GM21390 (cell line): ENCODE measurements around the gene TULP4.
"Not testable (repeated sequence)": the region's sequence is repeated elsewhere in the genome, so short reads cannot be mapped to it uniquely, and the experiment has no call there.

ENCODE experiments used
- ATAC-seq: cut with Tn5 transposase; IDR thresholded peaks from one replicate; pipeline ENCODE4 v1.9.1; 2021; ENCODE audit not compliant: unreplicated experiment

Gene TULP4

DNA sequence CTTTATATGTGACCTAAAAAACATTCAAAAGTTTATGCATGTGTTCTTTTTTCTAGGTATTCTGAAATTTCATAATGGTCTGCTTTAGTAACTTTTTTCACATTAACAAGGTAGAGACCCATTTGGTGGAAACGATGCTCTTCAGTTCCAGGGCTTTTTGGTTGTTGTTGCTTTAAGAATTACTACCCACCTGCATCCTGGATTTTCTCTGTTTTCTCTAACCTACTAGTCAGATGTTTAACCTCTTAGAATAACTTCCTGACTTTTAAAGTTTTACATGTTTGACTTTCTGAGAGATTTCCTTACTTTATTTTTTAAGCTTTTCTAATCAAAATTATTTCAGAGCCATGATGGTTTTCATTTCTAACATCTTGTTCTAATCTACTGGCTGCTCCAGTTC is 14.9 kb downstream of the TULP4 start:
- no peak for ATAC-seq

DNA sequence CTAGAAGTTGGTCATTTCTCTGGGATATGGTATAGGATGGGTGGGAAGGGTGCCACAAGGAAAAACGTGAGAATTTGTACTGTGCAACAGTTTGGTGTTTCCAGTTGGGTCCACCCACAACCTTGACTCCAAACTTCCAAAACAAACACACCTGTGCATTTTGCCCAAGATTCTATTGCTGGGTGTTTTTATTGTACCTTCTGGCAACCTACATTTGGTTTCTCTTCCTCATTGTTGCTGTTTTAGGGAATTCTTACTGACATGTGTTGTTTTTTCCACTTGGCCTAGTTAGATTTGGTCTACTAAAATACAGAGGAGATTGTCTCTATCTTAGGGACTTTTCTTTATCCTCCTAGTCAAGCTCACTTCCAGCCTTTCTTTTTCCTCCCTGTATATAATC is 16.7 kb downstream of the TULP4 start:
- ATAC-seq: no peak

DNA sequence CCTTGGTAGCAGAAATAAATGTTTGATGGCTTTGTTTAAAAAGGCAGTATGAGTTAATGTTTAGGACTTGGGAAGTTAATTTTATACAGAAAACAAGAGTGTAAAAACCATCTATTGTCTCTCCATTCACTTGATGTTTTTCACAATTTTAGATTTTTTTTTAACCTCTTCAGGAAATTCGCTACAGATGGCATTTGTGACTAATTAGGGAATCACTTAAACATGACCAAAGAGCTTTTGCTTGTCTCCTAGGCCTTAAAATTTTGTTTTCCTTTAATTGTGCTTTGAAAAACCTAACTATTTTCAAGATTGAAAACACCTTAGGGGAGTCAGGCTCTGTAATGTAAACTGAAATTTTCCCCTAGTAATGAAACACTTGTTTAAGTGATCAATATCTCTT is 17.3 kb downstream of the TULP4 start:
- ATAC-seq: no peak

DNA sequence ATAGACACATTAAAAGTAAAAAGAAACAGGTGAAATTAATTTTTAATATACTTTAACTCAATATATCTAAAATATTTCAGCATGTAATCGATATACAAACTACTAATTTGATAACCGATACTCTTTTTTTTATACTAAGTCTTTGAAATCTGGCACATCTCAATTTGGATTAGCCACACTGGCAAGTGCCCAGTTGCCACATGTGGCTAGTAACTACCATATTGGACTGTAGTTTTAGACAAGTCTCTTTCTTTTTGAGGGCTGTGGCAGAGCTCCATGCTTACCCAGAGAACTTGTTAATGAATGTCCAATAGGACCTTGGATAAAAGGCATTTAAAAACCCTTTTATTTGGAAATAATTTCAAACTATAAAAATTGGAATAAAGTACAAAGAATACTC is 17.8 kb downstream of the TULP4 start:
- no peak for ATAC-seq

DNA sequence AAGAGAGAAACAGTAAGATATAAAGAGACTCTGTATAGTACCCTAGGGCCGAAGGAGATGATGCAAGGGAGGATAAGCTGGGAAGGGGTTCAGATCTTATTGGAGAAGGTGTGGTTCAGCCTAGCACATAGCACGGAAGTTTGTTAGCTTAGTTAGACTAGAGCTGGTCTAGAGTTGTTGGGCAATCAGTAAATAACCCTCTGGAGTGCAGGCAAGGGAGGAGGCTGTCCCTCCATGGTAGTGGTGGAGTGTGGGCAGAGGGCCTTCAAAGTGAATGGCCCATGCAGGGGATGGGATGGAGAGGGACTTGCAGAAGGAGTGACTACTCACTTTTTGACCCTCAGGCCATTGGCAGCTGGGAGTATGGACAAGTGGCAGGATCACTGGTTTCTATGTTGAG is 20.0 kb downstream of the TULP4 start:
- no peak for ATAC-seq

DNA sequence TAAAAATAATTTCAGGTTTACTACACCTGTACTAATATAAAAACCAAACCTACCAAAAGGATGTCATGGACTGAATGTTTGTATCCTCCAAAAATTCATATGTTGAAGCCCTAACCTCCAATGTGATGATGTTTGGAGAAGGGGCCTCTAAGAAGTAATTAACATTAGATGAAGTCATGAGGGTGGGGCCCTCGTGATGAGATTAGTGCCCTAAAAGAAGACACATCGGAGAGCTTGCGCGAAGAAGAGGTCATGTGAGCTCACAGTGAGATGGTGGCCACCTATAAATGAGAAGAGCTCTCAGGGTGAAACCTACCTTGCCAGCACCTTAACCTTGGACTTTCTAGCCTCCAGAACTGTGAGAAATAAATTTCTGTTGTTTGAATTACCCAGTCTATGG is 20.8 kb downstream of the TULP4 start:
- ATAC-seq: no peak

DNA sequence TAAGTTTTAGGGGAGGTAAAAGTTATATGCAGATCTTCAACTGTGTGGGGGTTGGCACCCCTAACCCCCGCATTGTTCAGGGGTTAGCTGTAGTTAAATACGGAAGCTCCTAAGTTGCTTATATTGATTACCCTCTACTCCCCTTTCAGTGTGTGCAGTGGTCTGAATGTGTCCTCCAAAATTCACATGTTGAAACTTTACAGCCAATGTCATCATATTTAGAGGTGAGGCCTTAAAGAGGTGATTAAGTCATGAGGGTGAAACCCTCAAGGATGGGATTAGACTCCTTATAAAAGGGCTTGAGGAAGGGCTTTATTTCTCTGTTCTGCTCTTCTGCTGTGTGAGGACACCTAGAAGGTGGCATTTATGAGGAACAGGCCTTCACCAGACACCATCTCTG is 22.3 kb downstream of the TULP4 start:
- no peak for ATAC-seq

- no peak for ATAC-seq
Observed at GRCh38 chr6:158337332-158337731, 25.1 kb downstream of the TULP4 start.

DNA sequence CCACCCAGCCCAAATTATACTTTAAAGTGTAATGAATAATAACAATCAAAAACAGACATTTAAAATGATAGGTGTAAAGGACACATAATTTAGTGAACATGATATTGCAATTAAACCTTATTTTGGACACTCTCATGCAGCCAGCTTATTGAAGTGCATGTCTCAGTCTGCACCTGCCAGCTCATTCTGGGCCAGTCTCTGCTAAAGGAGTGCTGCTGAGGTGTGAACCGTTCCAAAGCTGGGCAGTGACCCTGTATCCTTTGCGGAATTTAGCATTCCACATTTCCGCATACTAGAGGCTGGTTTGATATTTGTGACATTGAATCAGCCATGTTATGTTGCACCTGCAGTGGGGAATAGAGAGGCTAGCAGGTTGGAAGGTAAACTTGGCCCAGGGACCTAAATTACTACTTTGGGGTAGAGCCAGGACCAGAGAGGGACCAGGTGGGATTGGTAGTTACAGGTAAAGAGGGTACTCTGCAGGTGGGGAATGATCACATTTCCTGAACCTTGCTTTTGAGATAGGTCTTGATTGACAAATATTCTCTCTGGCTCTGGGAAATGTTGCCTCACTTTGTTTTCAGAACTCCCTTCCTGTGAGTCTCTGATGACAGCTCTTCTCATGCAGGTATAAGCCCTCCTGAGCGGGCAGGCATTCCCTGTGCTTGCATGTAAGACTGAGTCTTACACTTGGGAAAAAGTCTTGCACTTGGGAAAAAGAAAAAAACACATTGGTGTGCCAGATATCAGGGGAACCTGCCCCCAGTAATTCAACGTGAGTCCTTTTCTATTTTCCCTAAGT is 26.2 kb downstream of the TULP4 start:
- no peak for ATAC-seq

GRCh38 chr6:158339197-158339596 is 26.9 kb downstream of the TULP4 start:
- not testable (repeated sequence) for ATAC-seq

GRCh38 chr6:158340252-158340651 is 28.0 kb downstream of the TULP4 start:
- no peak for ATAC-seq

- ATAC-seq: peak; percentile 77
Observed at GRCh38 chr6:158344534-158344933, 32.3 kb downstream of the TULP4 start.

DNA sequence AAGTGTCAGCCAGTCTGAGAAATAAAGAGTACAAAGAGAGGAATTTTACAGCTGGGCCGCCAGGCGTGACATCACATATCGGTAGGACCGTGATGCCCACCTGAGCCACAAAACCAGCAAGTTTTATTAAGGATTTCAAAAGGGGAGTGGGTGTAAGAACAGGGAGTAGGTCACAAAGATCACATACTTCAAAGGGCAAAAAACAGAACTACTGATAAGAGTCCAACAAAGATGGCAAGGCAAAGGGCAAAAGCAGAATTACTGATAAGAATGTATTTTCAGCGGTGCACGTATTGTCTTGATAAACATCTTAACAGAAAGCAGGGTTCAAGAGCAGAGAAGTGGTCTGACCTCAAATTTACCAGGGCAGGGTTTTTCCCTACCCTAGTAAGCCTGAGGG is 33.2 kb downstream of the TULP4 start:
- not testable (repeated sequence) for ATAC-seq

DNA sequence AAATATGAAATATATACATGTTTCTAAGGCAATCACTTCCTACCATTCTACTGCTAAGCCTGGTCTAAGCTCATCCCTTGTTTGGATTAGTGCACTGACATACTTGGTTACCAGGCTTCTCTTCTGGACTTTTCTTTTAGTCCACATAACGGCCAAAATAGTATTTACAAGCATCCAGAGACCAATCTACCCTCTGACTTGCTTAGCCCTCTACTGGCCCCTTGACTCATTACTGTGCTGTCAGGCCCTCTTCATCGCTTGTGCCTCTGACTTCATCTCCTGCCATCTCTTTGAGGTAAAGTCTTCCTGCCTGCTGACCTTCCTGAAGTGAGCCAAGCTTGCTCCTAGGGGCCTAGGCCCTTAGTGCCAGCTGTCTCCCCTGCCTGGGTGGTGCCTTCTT is 35.1 kb downstream of the TULP4 start:
- no peak for ATAC-seq

- ATAC-seq: not testable (repeated sequence)
Observed at GRCh38 chr6:158348737-158349504, 36.7 kb downstream of the TULP4 start.

DNA sequence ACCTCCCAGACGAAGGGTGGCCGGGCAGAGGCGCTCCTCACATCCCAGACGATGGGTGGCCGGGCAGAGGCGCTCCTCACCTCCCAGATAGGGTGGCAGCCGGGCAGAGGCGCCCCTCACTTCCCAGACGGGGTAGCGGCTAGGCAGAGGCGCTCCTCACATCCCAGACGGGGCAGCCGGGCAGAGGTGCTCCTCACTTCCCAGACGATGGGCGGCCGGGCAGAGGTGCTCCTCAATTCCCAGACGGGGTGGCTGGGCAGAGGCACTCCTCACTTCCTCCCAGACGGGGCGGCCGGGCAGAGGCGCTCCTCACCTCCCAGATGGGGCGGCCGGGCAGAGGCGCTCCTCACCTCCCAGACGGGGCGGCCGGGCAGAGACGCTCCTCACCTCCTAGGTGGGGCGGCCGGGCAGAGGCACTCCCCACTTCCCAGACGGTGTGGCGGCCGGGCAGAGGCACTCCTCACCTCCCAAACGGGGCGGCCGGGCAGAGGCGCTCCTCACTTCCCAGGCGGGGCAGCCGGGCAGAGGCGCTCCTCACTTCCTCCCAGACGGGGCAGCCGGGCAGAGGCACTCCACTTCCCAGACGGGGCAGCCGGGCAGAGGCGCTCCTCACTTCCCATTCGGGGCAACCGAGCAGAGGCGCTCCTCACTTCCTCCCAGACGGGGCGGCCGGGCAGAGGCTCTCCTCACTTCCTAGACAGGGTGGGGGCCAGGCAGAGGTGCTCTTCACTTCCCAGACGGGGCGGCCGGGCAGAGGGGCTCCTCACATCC is 37.4 kb downstream of the TULP4 start:
- not testable (repeated sequence) for ATAC-seq

DNA sequence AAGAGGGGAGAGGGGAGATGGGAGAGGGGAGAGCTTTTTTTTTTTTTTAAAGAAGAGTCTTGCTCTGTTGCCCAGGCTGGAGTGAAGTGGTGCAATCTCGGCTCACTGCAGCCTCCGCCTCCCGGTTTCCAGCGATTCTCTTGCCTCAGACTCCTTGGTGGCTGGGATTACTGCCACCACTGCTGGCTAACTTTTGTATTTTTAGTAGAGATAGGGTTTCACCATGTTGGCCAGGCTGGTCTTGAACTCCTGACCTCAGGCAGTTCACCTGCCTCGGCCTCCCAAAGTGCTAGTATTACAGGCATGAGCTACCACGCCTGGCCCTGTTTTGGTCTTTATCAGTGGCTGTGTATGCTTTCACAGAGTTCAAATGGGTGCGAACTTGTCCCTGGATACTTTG is 38.5 kb downstream of the TULP4 start:
- ATAC-seq: not testable (repeated sequence)

GRCh38 chr6:158353883-158354877 is 41.9 kb downstream of the TULP4 start:
- no peak for ATAC-seq

- peak; percentile 7 for ATAC-seq
Observed at GRCh38 chr6:158356586-158357546, 44.6 kb downstream of the TULP4 start.
